T47D (cell line): ENCODE measurements around the gene GALNS.

Experiments
- DNase-seq, 2 experiments: peaks; one replicate each; pipeline versions ENCODE4 v3.0.0 to v3.0.0-alpha.2; 2011 to 2012; ENCODE audit warnings: low read depth in 1 of 2, low spot score in 1 of 2
- JUND ChIP-seq: IDR thresholded peaks from 2 replicates; pipeline ENCODE4 v1.6.1; 2012; ENCODE audit warnings: low read depth
- in situ Hi-C: cut with HindIII; loops from 2 replicates; pipeline ENCODE4 v1.10.0; 2016; ENCODE audit warnings: low sequenced_read_pairs, low pct_unique_long_range_greater_than_20kb

Gene GALNS, protein sequence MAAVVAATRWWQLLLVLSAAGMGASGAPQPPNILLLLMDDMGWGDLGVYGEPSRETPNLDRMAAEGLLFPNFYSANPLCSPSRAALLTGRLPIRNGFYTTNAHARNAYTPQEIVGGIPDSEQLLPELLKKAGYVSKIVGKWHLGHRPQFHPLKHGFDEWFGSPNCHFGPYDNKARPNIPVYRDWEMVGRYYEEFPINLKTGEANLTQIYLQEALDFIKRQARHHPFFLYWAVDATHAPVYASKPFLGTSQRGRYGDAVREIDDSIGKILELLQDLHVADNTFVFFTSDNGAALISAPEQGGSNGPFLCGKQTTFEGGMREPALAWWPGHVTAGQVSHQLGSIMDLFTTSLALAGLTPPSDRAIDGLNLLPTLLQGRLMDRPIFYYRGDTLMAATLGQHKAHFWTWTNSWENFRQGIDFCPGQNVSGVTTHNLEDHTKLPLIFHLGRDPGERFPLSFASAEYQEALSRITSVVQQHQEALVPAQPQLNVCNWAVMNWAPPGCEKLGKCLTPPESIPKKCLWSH

DNA sequence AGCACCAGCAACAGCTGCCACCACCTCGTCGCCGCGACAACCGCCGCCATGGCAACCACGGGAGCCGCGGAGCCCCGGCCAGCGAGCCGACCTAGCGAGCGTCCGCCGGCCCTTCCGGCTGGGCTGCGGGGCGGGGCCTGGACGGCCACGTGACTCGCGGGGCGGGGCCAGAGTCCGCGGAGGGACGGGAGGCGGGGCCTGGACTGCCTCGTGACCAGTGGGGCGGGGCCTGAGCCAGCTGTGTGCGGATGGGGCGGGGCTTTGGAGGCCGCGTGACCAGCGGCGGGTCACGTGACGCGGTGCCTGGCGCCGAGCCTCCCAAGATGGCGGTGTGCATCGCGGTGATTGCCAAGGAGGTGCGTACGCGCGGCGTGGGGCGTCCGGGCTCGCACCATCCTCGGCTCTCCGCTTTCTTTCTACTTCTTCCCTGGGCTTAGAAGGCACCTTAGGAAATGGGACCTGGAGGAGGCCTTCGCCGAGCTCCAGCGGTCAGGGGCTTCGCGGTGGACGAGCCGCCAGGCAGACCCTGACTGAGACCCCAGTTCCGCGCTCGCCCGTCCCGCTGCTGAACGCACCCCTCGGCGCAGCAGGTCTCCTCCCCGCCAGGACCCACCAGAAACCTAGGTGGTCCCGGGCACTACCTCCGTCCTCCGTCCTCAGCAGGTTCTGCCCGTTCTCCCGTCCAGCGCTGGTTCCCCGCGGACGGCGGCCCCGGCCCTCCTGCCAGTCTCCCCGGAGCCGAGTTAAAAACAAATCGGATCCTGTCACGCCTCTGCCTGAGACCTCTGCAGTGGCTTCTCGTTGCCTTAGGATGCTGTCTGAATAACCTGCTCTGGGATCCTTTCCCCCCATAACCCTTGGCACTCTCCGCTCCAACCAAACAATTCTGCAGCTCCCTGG is at the start of gene GALNS, which contains the start of gene TRAPPC2L:
GALNS (minus strand) TSS at position 120 of the 900 bp plus-strand sequence; CDS start at position 50, 70 bp downstream.
TRAPPC2L (plus strand) TSS at position 300 of the 900 bp plus-strand sequence; CDS start at position 324, 24 bp downstream.
- peak; percentile 98 to 99 for DNase-seq
- in situ Hi-C loops: no loop called here
- TF ChIP-seq JUND: no peak

DNA sequence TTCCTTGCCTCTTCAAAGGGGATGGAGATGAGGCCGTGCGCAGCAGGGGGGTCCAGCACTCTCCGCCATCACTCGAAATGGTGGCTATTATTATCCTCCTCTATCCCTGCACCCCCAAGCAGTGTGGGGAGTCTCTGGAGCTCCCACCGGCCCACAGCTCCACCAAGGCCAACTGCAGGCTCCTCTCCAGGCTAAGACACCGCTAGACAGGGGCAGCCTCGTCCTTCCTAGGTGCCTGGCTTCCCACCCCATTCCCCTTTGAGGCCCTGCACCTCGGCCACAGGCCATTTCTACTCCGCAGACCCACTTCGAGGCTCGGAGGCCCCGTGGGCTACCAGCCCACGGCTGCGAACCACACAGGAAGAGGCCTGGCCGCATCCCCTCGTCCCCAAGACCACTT is 49.3 kb upstream of the GALNS start:
- no peak for DNase-seq
- no peak for TF ChIP-seq JUND
- in situ Hi-C loops: no loop called here

DNA sequence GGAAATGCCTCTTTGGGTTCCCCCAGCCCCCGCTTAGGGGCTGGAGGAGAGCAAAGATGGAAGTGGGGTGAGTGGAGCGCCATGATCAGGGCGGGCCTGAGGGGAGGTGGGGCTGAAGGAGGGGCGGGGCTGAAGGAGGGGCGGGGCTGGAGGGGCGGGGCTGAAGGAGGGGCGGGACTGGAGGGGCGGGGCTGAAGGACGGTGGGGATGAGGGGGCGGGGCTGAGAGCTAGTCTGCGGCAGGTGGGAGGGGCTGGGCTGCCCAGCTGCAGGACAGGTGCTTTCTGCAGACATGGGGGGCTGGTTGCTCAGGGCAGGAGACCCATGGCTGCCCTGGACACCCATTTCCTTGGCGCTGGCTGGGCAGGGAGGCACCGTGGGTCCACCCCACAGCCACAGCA is 48.8 kb upstream of the GALNS start:
- no peak for TF ChIP-seq JUND
- in situ Hi-C loops: no loop called here
- peak; percentile 73 to 81 for DNase-seq

DNA sequence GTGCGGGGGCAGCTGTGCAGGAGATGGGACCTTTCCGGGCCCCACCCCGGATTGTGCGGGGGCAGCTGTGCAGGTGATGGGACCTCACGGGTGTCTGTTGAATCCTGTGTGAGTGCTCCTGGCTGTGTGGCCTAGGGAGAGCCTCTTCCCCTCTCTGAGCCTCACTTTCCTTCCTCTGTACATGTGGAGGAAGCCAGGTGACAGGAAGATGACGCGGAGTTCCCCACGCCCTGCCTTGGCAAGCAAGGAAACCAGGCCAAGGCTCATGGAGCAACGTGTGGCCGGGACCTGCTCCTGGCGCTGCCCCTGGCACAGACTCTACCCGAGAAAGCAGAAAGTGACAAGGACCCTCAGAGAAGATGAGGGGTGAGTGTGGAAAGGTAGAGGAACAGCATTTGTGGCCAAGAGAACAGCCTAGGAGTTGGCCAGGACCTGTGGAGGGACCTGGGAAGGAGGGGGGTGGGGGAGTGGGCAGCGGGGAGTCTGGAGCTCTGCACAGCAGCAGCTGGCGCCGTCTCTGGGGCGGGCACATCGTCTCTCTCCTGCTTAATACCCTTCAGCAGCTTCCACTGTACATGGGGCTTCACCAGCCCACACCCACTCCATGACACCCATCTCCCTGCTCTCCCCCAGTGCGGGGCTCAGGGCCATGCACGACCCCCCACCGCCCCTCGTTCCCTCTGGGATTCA is 48.1 kb upstream of the GALNS start:
- no peak for DNase-seq
- in situ Hi-C loops: no loop called here
- TF ChIP-seq JUND: no peak

DNA sequence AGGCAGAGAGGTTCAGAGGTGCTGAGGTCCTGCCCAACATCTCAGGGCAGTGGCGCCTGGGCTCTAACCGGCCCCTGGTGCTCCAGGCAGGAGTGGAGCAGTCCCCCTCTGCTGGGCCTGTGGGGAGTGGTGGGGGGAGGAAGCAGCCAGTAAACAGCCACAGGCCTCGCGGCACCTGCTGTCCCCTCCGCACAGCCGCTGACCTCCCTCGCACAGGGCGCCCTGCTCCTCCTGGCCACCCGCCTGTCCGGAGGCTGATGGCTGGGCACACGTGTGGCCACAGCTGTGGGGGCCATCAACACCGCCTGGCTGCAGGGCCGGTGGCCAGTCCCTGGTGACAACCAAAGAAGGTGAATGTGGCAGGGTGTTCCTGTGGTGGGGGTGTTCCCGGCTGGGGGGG is 46.5 kb upstream of the GALNS start:
- DNase-seq: no peak
- TF ChIP-seq JUND: no peak
- in situ Hi-C loops: no loop called here

DNA sequence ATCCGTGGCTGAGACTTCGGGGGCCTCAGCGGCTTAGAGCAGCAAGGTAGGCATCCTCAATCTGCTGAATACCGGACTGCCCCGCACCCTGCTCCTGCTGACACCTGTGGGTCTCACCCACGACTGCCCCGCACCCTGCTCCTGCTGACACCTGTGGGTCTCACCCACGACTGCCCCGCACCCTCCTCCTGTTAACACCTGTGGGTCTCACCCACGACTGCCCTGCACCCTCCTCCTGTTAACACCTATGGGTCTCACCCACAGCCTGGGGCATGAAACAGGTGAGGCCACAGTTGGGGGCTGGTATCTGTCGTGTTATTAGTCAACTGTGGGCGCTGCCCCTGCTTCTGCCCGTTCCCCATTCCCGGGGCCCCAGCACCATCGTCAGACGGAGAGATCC is 46.0 kb upstream of the GALNS start:
- in situ Hi-C loops: no loop called here
- TF ChIP-seq JUND: no peak
- DNase-seq: no peak

DNA sequence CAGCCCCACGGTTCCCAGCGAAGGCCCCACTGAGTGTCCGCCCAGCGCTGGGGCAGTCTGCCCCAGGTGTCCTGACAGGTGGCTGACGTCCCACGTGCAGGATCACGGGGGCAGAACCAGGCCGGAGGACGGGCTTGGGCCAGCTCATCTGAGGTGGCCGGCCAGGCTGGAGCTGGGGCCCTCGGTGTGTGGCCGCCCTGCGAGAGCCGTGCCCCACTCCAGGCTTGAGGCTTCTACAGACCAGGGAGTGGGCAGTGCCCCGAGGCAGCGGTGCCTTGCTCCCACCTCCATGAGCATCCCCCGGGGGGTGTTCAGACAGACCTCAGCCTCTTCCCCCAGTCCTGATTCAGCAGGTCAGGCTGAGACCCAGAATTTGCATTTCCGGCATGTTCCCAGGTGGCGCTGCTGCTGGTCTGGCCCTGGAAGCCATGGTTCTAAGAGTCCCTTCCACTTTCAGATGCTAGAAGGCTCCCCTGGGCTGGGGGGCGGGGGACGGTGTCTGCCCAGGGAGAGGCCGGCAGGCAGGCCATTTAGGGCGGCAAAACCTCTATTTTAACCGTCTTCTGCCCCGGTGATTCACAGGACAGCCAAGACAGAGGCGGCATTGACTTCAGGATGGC is 45.1 kb upstream of the GALNS start:
- TF ChIP-seq JUND: no peak
- in situ Hi-C loops: no loop called here
- no peak for DNase-seq

DNA sequence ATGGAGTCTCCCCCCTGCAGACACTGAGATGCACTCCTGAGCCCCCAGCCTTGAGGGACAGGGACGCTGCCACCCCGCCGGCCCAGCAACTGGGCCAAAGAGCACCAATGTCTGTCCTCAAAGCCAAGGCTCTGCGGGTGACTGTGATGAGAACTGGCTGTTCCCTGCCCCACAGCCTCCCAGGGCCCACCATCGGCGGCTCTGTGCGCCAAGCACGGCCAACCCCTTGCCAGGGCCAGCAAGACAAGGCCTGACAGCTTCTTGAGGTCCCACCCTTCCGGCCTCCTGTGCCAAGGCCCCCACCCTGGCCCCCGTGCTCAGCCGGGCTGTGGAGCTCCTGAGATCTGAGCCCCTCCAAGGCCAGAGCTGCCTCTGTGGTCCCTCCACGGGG is 43.9 kb upstream of the GALNS start:
- in situ Hi-C loops: no loop called here
- TF ChIP-seq JUND: no peak

DNA sequence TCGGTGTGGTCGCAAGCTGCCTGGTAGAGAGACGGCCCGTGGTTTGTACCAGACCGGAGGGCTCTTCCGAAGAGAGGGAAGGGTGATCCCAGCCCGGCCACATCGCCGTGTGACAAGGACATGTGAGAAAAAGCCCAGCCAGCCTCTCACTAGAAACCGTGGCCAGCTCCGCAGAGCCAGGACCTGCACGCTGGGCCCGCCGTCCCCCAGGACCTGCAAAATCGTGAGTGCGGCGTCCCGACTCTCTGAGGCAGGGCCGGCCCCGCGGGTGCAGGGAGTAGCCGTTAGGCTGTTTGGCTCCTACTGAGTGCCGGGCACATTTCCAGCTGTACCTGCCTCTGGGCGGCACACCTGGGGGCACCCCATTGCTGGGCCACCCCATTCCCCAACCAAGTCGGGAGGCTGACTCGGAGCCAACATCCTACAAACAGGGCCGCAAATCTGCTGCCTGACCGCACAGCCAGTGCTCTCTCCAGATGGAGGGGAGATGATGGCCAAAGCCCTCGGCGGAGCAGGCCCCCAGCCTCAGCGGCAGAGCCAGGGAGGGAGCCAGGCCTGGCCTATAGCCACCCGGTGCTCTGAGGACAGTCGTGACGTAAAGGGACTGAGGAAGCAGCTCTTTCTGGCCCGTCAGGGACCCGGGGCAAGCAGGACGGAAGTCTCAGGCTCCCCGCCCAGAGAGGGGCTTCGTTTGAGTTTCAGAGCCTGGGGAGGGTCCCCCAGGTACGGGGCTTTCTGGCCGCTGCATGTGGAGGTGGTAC is 43.3 kb upstream of the GALNS start:
- TF ChIP-seq JUND: no peak
- DNase-seq: no peak
- in situ Hi-C loops: no loop called here

More for the DNA sequence above, 43.9 kb upstream of the GALNS start:
- DNase-seq: no peak

DNA sequence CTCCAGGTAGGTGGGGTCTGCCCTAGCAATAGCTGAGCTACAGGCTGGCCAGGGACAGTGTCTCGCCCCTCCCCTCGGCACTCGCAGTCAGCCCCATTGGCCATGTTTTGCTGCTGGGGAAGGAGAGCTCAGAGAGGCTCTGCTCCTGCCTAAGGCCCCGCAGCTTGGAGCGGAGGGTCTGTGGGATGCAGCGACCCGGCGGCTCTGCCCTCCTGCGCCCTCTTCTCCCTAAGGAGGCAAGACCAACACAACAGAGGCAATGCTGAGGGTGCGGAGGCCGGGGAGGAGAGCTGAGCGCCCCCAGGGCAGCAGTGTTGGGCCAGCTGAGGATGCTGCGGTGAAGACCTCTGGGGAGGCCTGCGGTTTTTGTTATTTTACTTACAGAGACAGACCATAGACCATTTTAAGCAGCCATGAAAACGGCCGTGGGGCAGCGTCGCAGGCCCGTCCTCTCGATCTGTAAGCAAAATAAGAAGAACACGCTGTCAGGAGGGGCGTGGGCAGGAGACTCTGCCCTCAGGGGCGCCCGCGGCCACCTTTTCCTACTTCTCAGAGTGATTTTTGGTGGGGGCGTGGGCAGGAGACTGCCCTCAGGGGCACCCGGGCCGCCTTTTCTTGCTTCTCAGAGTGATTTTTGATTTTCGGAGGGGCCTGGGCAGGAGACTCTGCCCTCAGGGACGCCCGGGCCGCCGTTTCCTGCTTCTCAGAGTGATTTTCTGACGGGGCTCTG is 41.1 kb upstream of the GALNS start:
- DNase-seq: no peak
- in situ Hi-C loops: no loop called here
- no peak for TF ChIP-seq JUND
